H1 (cell line): ENCODE results near the gene DICER1. TPM values are rescaled to one million over a fixed set of nuclear protein-coding genes. Genes with fewer than 3 reads are reported as not detected.

Experiments
- CTCF ChIA-PET: fragments of 300-600 bp; sonication (Branson Sonifier 250); formaldehyde crosslinking; loops from one replicate; lab custom pipeline; 2021; ENCODE audit not compliant: partially characterized antibody; lab: Charles Lee
- POLR2A ChIA-PET: fragments of 300-600 bp; sonication (Branson Sonifier 250); formaldehyde crosslinking; loops from one replicate; lab custom pipeline; 2021; ENCODE audit warnings: inconsistent platforms; ENCODE audit not compliant: partially characterized antibody; lab: Charles Lee
- DNase-seq, 2 experiments: peaks; one replicate each; pipeline versions ENCODE4 v3.0.0 to v3.0.0-alpha.2; 2010 to 2022; ENCODE audit warnings: low spot score in 2 of 2, low read depth in 1 of 2, mixed read lengths in 1 of 2
- FAIRE-seq: peaks from 2 replicates; lab custom pipeline; 2011; peaks lifted over from hg19 to GRCh38; lab: Jason Lieb, UNC
- H2AFZ ChIP-seq: 2 replicates; pipeline ENCODE4 v1.8.1; 2012; ENCODE audit warnings: low read length, inconsistent platforms
- H2AK5ac ChIP-seq: 2 replicates; pipeline ENCODE4 v1.6.1; 2013; ENCODE audit warnings: low read depth, low read length
- H2BK120ac ChIP-seq: replicated peaks from 2 replicates; pipeline ENCODE3; 2013; ENCODE audit warnings: low read depth, low read length, inconsistent platforms
- H2BK12ac ChIP-seq: 2 replicates; pipeline ENCODE4 v1.6.1; 2013; ENCODE audit warnings: low read depth, low read length
- H2BK15ac ChIP-seq: 2 replicates; pipeline ENCODE4 v1.6.1; 2013; ENCODE audit warnings: low read length
- H2BK20ac ChIP-seq: 2 replicates; pipeline ENCODE4 v1.6.1; 2013; ENCODE audit warnings: low read length
- H2BK5ac ChIP-seq: 2 replicates; pipeline ENCODE4 v1.6.1; 2013; ENCODE audit warnings: low read depth, low read length
- H3K14ac ChIP-seq: 2 replicates; pipeline ENCODE4 v1.6.1; 2013; ENCODE audit warnings: inconsistent platforms; ENCODE audit not compliant: insufficient read length
- H3K18ac ChIP-seq: 2 replicates; pipeline ENCODE4 v1.6.1; 2013; ENCODE audit warnings: low read length; ENCODE audit errors: extremely low read depth
- H3K23ac ChIP-seq: 2 replicates; pipeline ENCODE4 v1.6.1; 2013; ENCODE audit warnings: inconsistent platforms; ENCODE audit not compliant: insufficient read length
- H3K23me2 ChIP-seq: 2 replicates; pipeline ENCODE4 v1.6.1; 2013; ENCODE audit warnings: low read depth, low read length
- H3K27ac ChIP-seq: 2 replicates; pipeline ENCODE4 v1.6.1; 2011; ENCODE audit warnings: low read depth, low read length, inconsistent platforms
- H3K27me3 ChIP-seq, 4 experiments: replicated peaks in 1 of 4; 1 replicate in 1 of 4; 2 replicates in 3 of 4; pipeline versions ENCODE4 v1.6.1 to v1.8.1; 2011 to 2013; ENCODE audit warnings: low read length in 3 of 4, mild to moderate bottlenecking in 3 of 4, inconsistent platforms in 2 of 4, mixed read lengths in 2 of 4, moderate library complexity in 1 of 4; ENCODE audit not compliant: control insufficient read depth in 3 of 4, insufficient read depth in 3 of 4; ENCODE audit errors: extremely low read depth in 1 of 4
- H3K36me3 ChIP-seq, 4 experiments: 2 replicates each; pipeline versions ENCODE4 v1.6.1 to v1.8.1; 2011 to 2013; ENCODE audit warnings: mild to moderate bottlenecking in 4 of 4, low read length in 3 of 4, moderate library complexity in 2 of 4, control low read depth in 1 of 4, inconsistent platforms in 1 of 4; ENCODE audit not compliant: insufficient read depth in 4 of 4, control insufficient read depth in 2 of 4
- H3K4ac ChIP-seq: replicated peaks from 2 replicates; pipeline ENCODE3; 2013; ENCODE audit warnings: low read length, low read depth, mixed read lengths, inconsistent platforms; ENCODE audit not compliant: insufficient read length
- H3K4me1 ChIP-seq, 4 experiments: replicated peaks in 1 of 4; 1 replicate in 1 of 4; 2 replicates in 3 of 4; pipeline versions ENCODE4 v1.6.1 to v1.8.1; 2011 to 2013; ENCODE audit warnings: low read length in 3 of 4, inconsistent platforms in 2 of 4, mixed read lengths in 1 of 4; ENCODE audit not compliant: insufficient read depth in 4 of 4, control insufficient read depth in 3 of 4
- H3K4me2 ChIP-seq, 2 experiments: 2 replicates each; pipeline versions ENCODE4 v1.6.1 to v1.8.1; 2011 to 2013; ENCODE audit warnings: low read depth in 2 of 2, low read length in 2 of 2, control low read depth in 1 of 2, inconsistent platforms in 1 of 2, mild to moderate bottlenecking in 1 of 2; ENCODE audit not compliant: insufficient read depth in 1 of 2
- H3K4me3 ChIP-seq, 4 experiments: fragments of 200-600, 300-600 bp in 1 of 4; sonication (generic), shearing (Covaris generic), sonication (Bioruptor Twin) in 1 of 4; 2 replicates each; pipeline versions ENCODE4 v1.5.1 to v1.8.1; 2011 to 2016; ENCODE audit warnings: low read length in 4 of 4, low read depth in 3 of 4, control low read depth in 2 of 4, inconsistent platforms in 2 of 4, mild to moderate bottlenecking in 2 of 4, mixed read lengths in 1 of 4, moderate library complexity in 1 of 4; ENCODE audit not compliant: insufficient read depth in 2 of 4; ENCODE audit errors: extremely low read depth in 1 of 4
- H3K56ac ChIP-seq: replicated peaks from 2 replicates; pipeline ENCODE3; 2013; ENCODE audit warnings: low read depth, mild to moderate bottlenecking, mixed read lengths, low read length, inconsistent platforms; ENCODE audit not compliant: insufficient read length
- H3K79me1 ChIP-seq: 2 replicates; pipeline ENCODE4 v1.6.1; 2013; ENCODE audit warnings: low read depth, low read length, control low read depth
- H3K79me2 ChIP-seq, 2 experiments: 2 replicates each; pipeline versions ENCODE4 v1.6.1 to v1.8.1; 2012 to 2013; ENCODE audit warnings: low read length in 2 of 2, mild to moderate bottlenecking in 2 of 2, inconsistent platforms in 1 of 2; ENCODE audit not compliant: insufficient read depth in 2 of 2, control insufficient read depth in 1 of 2
- H3K9ac ChIP-seq, 4 experiments: replicated peaks in 1 of 4; 1 replicate in 1 of 4; 2 replicates in 3 of 4; pipeline versions ENCODE4 v1.6.1 to v1.8.1; 2011 to 2013; ENCODE audit warnings: low read depth in 3 of 4, low read length in 3 of 4, control low read depth in 2 of 4, mild to moderate bottlenecking in 2 of 4, moderate library complexity in 2 of 4, inconsistent platforms in 1 of 4; ENCODE audit errors: extremely low read depth in 1 of 4
- H3K9me3 ChIP-seq, 2 experiments: 2 replicates each; pipeline versions ENCODE4 v1.6.1 to v1.8.1; 2012 to 2013; ENCODE audit warnings: mild to moderate bottlenecking in 2 of 2, moderate library complexity in 2 of 2, control low read depth in 1 of 2, inconsistent platforms in 1 of 2, low read depth in 1 of 2, low read length in 1 of 2, mixed read lengths in 1 of 2; ENCODE audit not compliant: insufficient read depth in 2 of 2
- H4K20me1 ChIP-seq, 2 experiments: replicated peaks in 1 of 2; 2 replicates each; pipeline versions ENCODE3 to v1.8.1; 2011 to 2013; ENCODE audit warnings: inconsistent platforms in 2 of 2, low read length in 2 of 2, mild to moderate bottlenecking in 1 of 2; ENCODE audit not compliant: insufficient read depth in 2 of 2, control insufficient read depth in 1 of 2
- H4K5ac ChIP-seq: 2 replicates; pipeline ENCODE4 v1.6.1; 2013; ENCODE audit warnings: low read length, low read depth, mixed read lengths, inconsistent platforms; ENCODE audit not compliant: insufficient read length
- H4K8ac ChIP-seq: 2 replicates; pipeline ENCODE4 v1.8.0; 2013; ENCODE audit warnings: mild to moderate bottlenecking, moderate library complexity, low read length, inconsistent platforms; ENCODE audit not compliant: insufficient read depth; ENCODE audit errors: extremely low read depth
- H4K91ac ChIP-seq: replicated peaks from 2 replicates; pipeline ENCODE3; 2013; ENCODE audit warnings: low read length, mixed read lengths, inconsistent platforms; ENCODE audit not compliant: insufficient read length
- JUND ChIP-seq: IDR thresholded peaks from 2 replicates; pipeline ENCODE4 v1.6.1; 2011; ENCODE audit warnings: mild to moderate bottlenecking, improper control_type of control experiment, low read length
- NANOG ChIP-seq: IDR thresholded peaks from 2 replicates; pipeline ENCODE4 v1.6.1; 2011; ENCODE audit warnings: low read length, low read depth, mild to moderate bottlenecking, inconsistent platforms; ENCODE audit not compliant: insufficient read depth, poor library complexity, severe bottlenecking
- NRF1 ChIP-seq: IDR thresholded peaks from 2 replicates; pipeline ENCODE4 v1.6.1; 2011; ENCODE audit warnings: mild to moderate bottlenecking, low read depth, low read length, improper control_type of control experiment
- SAP30 ChIP-seq: fragments of 300-600 bp; sonication (generic); IDR thresholded peaks from 2 replicates; pipeline ENCODE4 v1.7.1; 2012; ENCODE audit warnings: low read length, moderate library complexity, mild to moderate bottlenecking, inconsistent platforms; ENCODE audit not compliant: insufficient read depth, insufficient replicate concordance
- SIX5 ChIP-seq: IDR thresholded peaks from 2 replicates; pipeline ENCODE4 v1.6.1; 2011; ENCODE audit warnings: mild to moderate bottlenecking, low read depth, low read length
- SP1 ChIP-seq: IDR thresholded peaks from 2 replicates; pipeline ENCODE4 v1.6.1; 2011; ENCODE audit warnings: low read depth, low read length
- TAF7 ChIP-seq: optimal IDR thresholded peaks from 2 replicates; pipeline ENCODE3; 2011; ENCODE audit warnings: low read depth, mild to moderate bottlenecking, inconsistent platforms, low read length, moderate library complexity, borderline replicate concordance
- TBP ChIP-seq: IDR thresholded peaks from 2 replicates; pipeline ENCODE4 v1.6.1; 2011; ENCODE audit warnings: low read depth, low read length, improper control_type of control experiment
- WGBS, 2 experiments: shearing (Covaris generic) in 1 of 2; methylation state at CpG; one replicate each; pipeline versions ENCODE4 v1.1.6 to v1.1.7; 2013 to 2015; ENCODE audit warnings: low lambda C conversion rate in 2 of 2, mixed read lengths in 2 of 2, inconsistent platforms in 1 of 2, low coverage in 1 of 2, missing lambda C conversion rate in 1 of 2; ENCODE audit not compliant: insufficient replicate concordance in 2 of 2, insufficient coverage in 1 of 2, insufficient read length in 1 of 2; ENCODE audit errors: extremely low coverage in 1 of 2, missing lambda C conversion rate in 1 of 2; 5-methylcytosine and 5-hydroxymethylcytosine counted together
- polyA plus RNA-seq, 7 experiments: library from polyadenylated mRNA; depleted of rRNA in 3 of 7; stranded (reverse) in 5 of 7; unstranded in 2 of 7; fragments of >200 nt in 5 of 7; fragments of 200-250 nt in 2 of 7; gene quantifications; 1 replicate in 5 of 7; 2 replicates in 1 of 7; 4 replicates in 1 of 7; pipeline versions ENCODE4 v1.2.1 to v1.2.3, GENCODE V29; 2011 to 2013; ENCODE audit warnings: missing spikeins in 2 of 7, mixed read lengths in 2 of 7
- total RNA-seq: library from RNA; stranded (reverse); fragmentation: NEBNext Ultra II Directional; extraction: Animal tissue kit (Norgen Biotek cat#: 25700); gene quantifications from 2 replicates; pipeline ENCODE4 v1.2.1, GENCODE V29; 2021

DICER1 gene
- total and polyA plus RNA-seq, 2 of the 8 experiments (the other 6 are each of a cell fraction or from before 2014, with no cell fraction given) = 11.9 to 61.8 TPM

- H4K20me1 ChIP-seq = no peaks in the 10 kb centered on the region
- ChIA-PET POLR2A (interaction anchor here (0.6 kb wide), 1 partner anchor 208 kb away, joined by 3 read pairs; no protein-coding TSS in a partner anchor), CTCF (interaction anchor here (1.1 kb wide), 2 partner anchors 150 to 226 kb away, joined by 3 read pairs; no protein-coding TSS in a partner anchor)
- no peak overlapping the region for H2BK20ac ChIP-seq
- no peaks in the 10 kb centered on the region for H3K79me1 ChIP-seq
- H3K23me2 ChIP-seq = peaks cover 5% of the 10 kb centered on the region; the same call in 1 of the 2 replicates
- H2BK120ac ChIP-seq = no peak overlapping the region
- no peaks in the 10 kb centered on the region for H3K79me2 ChIP-seq
- H2BK5ac ChIP-seq = no peak overlapping the region
- H2AK5ac ChIP-seq = no peak overlapping the region
- H4K8ac ChIP-seq = no peak overlapping the region
- H4K91ac ChIP-seq = no peak overlapping the region
- no peak overlapping the region for H3K14ac ChIP-seq
- no peak overlapping the region for H3K23ac ChIP-seq
- H3K4me3 ChIP-seq = no peak overlapping the region
- H3K27me3 ChIP-seq = peaks cover 0 to 4% (median 0%) of the 10 kb centered on the region in 4 experiments; a peak in 2 of 7 replicates
- FAIRE-seq (no peak), DNase-seq (no peak)
- no peak overlapping the region for H3K56ac ChIP-seq
- no peak overlapping the region for H2BK12ac ChIP-seq
- H3K36me3 ChIP-seq = no peaks in the 10 kb centered on the region
- no peak overlapping the region for H3K4me2 ChIP-seq
- 0 out of 7 replicates have a peak, but pooled peaks cover 0 to 3% (median 0%) of the 10 kb centered on the region in 4 experiments for H3K4me1 ChIP-seq
- H3K9me3 ChIP-seq = no peaks in the 10 kb centered on the region
- no peak overlapping the region for H3K4ac ChIP-seq
- H3K27ac ChIP-seq = no peak overlapping the region
- WGBS, 2 experiments = 85% methylated on average over 14 of the region's 14 CpGs; no CpG with 5 or more reads in 1 of the 2 experiments
- TF ChIP-seq SP1 (no peak), JUND (no peak), NANOG (no peak), SAP30 (no peak), TBP (no peak), TAF7 (no peak), SIX5 (no peak), NRF1 (no peak)
- 0 out of 2 replicates have a peak overlapping the region, but pooled peaks have one; percentile 60 for H2AFZ ChIP-seq
- no peak overlapping the region for H3K18ac ChIP-seq
- H4K5ac ChIP-seq = no peak overlapping the region
- no peak overlapping the region for H3K9ac ChIP-seq
- no peak overlapping the region for H2BK15ac ChIP-seq
Measured at GRCh38 chr14:95052016-95052585, 105.2 kb downstream of the DICER1 start.
